Breast epithelium (tissue), 3 donors: ENCODE data around the gene ZNF662.

ENCODE experiments used
- POLR2A ChIP-seq: fragments of 450-650 bp; IDR thresholded peaks from one replicate; pipeline ENCODE4 v1.6.1; 2016; ENCODE audit warnings: antibody characterized with exemption, mild to moderate bottlenecking, moderate library complexity
- POLR2AphosphoS5 ChIP-seq, 3 donors: sonication (generic); formaldehyde crosslinking; IDR thresholded peaks; one replicate each; pipeline ENCODE4 v1.6.1; 2017; ENCODE audit warnings: antibody characterized with exemption in 3 of 3
- TF ChIP-seq, protein P1 (sequence below), 3 donors: fragments of 450-650 bp; IDR thresholded peaks; one replicate each; pipeline ENCODE4 v1.5.1; 2016 to 2017; ENCODE audit warnings: antibody characterized with exemption in 3 of 3, mild to moderate bottlenecking in 3 of 3, moderate library complexity in 3 of 3

- TF ChIP-seq, protein P1, sequence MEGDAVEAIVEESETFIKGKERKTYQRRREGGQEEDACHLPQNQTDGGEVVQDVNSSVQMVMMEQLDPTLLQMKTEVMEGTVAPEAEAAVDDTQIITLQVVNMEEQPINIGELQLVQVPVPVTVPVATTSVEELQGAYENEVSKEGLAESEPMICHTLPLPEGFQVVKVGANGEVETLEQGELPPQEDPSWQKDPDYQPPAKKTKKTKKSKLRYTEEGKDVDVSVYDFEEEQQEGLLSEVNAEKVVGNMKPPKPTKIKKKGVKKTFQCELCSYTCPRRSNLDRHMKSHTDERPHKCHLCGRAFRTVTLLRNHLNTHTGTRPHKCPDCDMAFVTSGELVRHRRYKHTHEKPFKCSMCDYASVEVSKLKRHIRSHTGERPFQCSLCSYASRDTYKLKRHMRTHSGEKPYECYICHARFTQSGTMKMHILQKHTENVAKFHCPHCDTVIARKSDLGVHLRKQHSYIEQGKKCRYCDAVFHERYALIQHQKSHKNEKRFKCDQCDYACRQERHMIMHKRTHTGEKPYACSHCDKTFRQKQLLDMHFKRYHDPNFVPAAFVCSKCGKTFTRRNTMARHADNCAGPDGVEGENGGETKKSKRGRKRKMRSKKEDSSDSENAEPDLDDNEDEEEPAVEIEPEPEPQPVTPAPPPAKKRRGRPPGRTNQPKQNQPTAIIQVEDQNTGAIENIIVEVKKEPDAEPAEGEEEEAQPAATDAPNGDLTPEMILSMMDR (IDR thresholded peaks at IDR 0.05), result no peak
- TF ChIP-seq POLR2AphosphoS5 (IDR thresholded peaks at IDR 0.05) (no peak), POLR2A (no peak)
Measured at GRCh38 chr3:42901073-42901415, 4.9 kb upstream of the ZNF662 start.
